GM13976 (cell line): ENCODE data around the gene HELT.

ENCODE experiments used
- DNase-seq: peaks from one replicate; pipeline ENCODE4 v3.0.0; 2012; ENCODE audit warnings: low spot score
- in situ Hi-C: fragments of 300-500 bp; cut with MboI; formaldehyde crosslinking; loops from one replicate; pipeline ENCODE4 v1.12.0; 2022; ENCODE audit warnings: low sequenced_read_pairs, mixed read lengths, inconsistent platforms; ENCODE audit not compliant: unreplicated experiment
- TF ChIP-seq, protein P1 (sequence below): IDR thresholded peaks from 2 replicates; pipeline ENCODE4 v1.5.1; 2012; ENCODE audit warnings: borderline replicate concordance, mild to moderate bottlenecking; ENCODE audit not compliant: insufficient read depth; ENCODE audit errors: extremely low read depth, missing control alignments, control extremely low read depth

HELT gene

DNA sequence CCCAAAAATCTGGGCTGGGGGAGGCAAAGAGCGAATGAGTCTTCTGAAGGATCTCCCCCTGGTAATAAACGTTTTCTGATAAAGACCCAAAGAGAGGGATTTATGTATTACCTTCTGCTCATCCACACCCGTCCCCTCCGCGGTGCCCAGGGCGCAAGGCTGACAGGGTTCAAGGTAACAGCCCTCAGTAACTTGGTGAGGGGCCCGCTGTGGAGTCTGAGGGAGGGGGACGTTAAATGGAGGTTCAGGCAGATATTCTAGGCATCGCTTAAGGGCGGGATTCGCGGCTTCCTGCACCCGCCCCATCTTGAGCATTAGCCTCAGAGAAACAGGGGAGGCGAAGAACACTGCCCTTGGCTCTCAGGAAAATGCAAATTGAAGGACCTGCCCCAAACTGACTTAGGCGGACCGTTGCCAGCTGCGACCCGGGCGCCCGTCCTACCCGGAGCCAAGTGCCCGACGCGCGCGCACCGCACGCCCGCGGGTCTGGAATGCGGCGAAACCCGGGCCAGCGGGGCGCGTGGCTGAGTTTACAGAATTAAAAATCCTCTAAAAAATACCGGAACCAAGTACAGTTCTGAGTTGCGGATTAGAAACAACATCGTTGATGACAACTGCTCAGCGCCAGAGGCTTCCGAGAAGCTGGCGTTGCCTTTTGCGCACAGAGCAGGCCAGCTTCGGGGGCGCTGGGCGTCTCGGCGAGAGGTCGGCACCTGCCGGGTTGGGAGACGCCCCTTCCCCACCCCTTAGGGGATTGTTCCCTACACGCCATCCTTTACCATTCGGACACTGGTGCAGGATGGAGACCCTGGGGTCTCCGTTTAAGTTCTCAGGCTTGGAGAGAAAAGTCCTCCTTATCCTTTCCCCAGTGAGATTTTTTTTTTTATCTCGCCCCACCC lies 2.8 kb downstream of the HELT start:
- no peak for DNase-seq
- TF ChIP-seq, protein P1, sequence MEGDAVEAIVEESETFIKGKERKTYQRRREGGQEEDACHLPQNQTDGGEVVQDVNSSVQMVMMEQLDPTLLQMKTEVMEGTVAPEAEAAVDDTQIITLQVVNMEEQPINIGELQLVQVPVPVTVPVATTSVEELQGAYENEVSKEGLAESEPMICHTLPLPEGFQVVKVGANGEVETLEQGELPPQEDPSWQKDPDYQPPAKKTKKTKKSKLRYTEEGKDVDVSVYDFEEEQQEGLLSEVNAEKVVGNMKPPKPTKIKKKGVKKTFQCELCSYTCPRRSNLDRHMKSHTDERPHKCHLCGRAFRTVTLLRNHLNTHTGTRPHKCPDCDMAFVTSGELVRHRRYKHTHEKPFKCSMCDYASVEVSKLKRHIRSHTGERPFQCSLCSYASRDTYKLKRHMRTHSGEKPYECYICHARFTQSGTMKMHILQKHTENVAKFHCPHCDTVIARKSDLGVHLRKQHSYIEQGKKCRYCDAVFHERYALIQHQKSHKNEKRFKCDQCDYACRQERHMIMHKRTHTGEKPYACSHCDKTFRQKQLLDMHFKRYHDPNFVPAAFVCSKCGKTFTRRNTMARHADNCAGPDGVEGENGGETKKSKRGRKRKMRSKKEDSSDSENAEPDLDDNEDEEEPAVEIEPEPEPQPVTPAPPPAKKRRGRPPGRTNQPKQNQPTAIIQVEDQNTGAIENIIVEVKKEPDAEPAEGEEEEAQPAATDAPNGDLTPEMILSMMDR = no peak
- in situ Hi-C loops = no loop called here

DNA sequence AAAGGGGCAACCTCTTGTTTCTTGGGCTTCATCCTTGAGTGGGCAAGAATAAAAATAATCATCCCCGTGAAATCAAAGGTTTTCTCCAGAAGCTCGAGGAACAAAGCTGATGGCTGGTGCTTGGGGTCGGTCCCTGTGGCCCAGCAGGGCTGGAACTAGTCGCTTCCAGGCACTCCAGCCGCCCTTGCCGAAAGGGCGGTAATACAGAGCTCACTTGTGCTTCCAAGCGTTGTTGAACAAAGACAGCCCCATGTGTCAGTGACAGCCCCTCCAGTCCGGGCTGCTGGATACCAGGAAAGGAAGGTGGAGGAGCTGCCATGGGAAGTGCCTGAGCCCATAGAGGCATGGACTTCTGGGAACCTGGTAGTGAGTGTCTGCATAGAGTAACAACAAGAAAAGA lies 5.2 kb downstream of the HELT start:
- TF ChIP-seq, protein P1 = no peak
- in situ Hi-C loops = no loop called here
- DNase-seq = no peak

DNA sequence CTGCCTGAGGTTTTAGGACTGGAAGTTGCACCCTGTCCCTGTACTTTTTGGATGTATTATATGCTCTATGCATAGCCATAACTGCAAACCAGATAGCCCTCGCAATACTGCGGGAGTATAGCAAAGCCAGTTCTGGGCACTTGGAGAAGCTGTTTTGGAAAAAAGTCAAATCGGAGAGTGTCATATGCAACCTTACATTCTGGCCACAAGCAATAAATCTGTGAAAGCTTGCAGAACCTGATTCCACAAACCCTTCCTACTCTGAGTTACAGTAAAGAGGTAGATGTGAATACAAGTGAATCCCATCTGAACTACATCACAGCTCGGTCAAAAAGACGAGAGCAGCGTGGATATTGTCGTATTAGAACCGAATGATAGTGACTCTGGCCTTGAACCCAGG lies 10.3 kb downstream of the HELT start:
- no peak for DNase-seq
- TF ChIP-seq, protein P1 = no peak
- in situ Hi-C loops = no loop called here

DNA sequence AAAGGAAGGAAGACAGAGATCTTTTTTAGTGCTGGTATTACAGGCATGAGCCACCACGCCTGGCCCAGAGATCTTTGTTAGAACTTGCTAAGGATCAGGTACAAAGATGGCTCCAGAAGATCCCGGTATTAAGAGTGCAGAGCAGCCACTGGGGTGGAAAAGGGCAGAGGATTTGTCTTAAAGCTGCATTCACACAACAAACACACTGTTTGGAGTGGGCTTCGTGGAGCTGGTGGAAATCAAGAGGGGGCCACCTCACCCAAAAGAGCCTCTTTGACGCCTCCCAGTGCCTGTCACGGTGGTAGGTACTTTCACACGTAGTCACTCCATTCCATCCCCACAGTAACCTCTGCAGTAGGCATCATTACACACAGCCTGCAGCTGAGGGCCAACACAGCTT lies 13.3 kb downstream of the HELT start:
- in situ Hi-C loops = no loop called here
- TF ChIP-seq, protein P1 = no peak
- DNase-seq = no peak

DNA sequence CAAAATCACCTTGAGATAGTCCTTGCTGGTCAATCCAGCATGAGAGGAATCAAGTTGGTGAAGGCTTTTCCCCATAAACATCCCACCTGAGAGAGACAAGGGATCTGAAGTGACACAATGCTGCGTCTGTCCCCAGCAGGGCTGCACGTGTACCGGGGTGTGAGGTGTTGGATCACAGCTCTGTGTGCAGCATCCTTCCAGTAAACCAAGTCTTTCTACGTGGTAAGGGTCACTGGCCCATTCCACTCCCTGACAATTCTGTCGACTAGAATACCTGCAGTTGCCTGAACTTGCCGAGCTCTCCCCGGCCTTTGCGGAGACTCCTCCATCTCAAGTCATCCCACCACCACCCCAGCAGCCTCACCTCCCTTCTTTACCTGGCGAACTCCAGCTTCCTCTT lies 14.8 kb downstream of the HELT start:
- no peak for DNase-seq
- in situ Hi-C loops = no loop called here
- TF ChIP-seq, protein P1 = no peak

DNA sequence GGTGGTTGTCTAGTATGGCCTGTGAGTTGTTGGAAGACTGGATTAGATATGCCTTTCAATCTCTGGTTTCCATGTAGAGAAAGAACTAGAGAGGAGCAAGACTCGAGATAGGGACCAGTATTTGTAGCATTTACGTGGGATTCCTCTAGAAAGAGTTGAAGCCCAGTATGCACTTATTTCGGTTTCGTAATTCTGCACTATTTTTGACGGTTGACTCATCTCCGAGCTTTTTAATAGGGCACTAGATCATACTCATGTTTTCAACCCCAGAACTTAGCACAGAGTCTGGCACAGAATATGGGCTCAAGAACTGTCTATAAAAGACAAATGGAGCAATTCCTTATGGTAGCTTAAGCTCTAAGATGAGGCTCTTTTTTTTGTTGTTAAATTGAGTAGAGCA lies 15.7 kb downstream of the HELT start:
- TF ChIP-seq, protein P1 = no peak
- no peak for DNase-seq
- in situ Hi-C loops = no loop called here
